Suppressor macrophage (primary cell): Measurements from ENCODE around the gene EDAR.

Experiments used
- DNase-seq, 4 experiments: peaks; one replicate each; pipeline ENCODE4 v3.0.0-alpha.2; 2020 to 2022
- total RNA-seq, 17 experiments: gene quantifications; one replicate each; lab custom pipeline; 2026; ENCODE audit warnings: mixed read lengths in 6 of 17, inconsistent platforms in 3 of 17; lab: John Stamatoyannopoulos, UW

Gene EDAR
- total RNA-seq = 0 to 1.7 (median 0) reads per million in 17 experiments

- no peak for DNase-seq
These were observed at the start of gene EDAR for GRCh38 chr2:108988796-108989713. TSS of gene EDAR (minus strand) at chr2:108989220. CDS start at chr2:108931014, 58,206 bp downstream.

- no peak for DNase-seq
These were observed 44.2 kb upstream of the EDAR start for GRCh38 chr2:109033171-109033570.

- no peak for DNase-seq
These were observed 43.3 kb upstream of the EDAR start for GRCh38 chr2:109032229-109032820.

- peak; percentile 34 to 72 (median 62) for DNase-seq
These were observed 42.6 kb upstream of the EDAR start for GRCh38 chr2:109031476-109032228.

- DNase-seq = no peak
These were observed 42.0 kb upstream of the EDAR start for GRCh38 chr2:109030870-109031475.

- no peak for DNase-seq
These were observed 40.6 kb upstream of the EDAR start for GRCh38 chr2:109029490-109030201.

- DNase-seq = no peak
These were observed 39.9 kb upstream of the EDAR start for GRCh38 chr2:109028738-109029489.

- peak in 3 of 4 experiments; percentile 5 to 9 (median 7) for DNase-seq
These were observed 39.3 kb upstream of the EDAR start for GRCh38 chr2:109028277-109028676.

- no peak for DNase-seq
These were observed 38.7 kb upstream of the EDAR start for GRCh38 chr2:109027702-109028101.

- DNase-seq = no peak
These were observed 35.5 kb upstream of the EDAR start for GRCh38 chr2:109024477-109024876.

- no peak for DNase-seq
These were observed 32.9 kb upstream of the EDAR start for GRCh38 chr2:109021895-109022300.

GRCh38 chr2:109020217-109020637, 31.2 kb upstream of the EDAR start:
- no peak for DNase-seq

- no peak for DNase-seq
These were observed 29.4 kb upstream of the EDAR start for GRCh38 chr2:109018452-109018851.

GRCh38 chr2:109017017-109017416, 28.0 kb upstream of the EDAR start:
- DNase-seq = no peak

- no peak for DNase-seq
These were observed 27.4 kb upstream of the EDAR start for GRCh38 chr2:109016376-109016775.

- no peak for DNase-seq
These were observed 25.5 kb upstream of the EDAR start for GRCh38 chr2:109014476-109014875.

GRCh38 chr2:109013051-109013450, 24.0 kb upstream of the EDAR start:
- DNase-seq = no peak

- peak in 2 of 4 experiments; percentile 24 to 29 for DNase-seq
These were observed 21.0 kb upstream of the EDAR start for GRCh38 chr2:109009920-109010610.

GRCh38 chr2:109006971-109007370, 18.0 kb upstream of the EDAR start:
- no peak for DNase-seq

GRCh38 chr2:109005686-109006204, 16.7 kb upstream of the EDAR start:
- DNase-seq = no peak
